GM12873 (cell line): Measurements from ENCODE around the gene ZZZ3.

Source experiments
- CTCF ChIP-seq: IDR thresholded peaks from 2 replicates; pipeline ENCODE4 v1.5.1; 2012; ENCODE audit warnings: low read depth, mild to moderate bottlenecking, moderate library complexity, low read length, control low read depth; ENCODE audit not compliant: insufficient read depth; ENCODE audit errors: missing control alignments

The ZZZ3 gene

GRCh38 chr1:77682460-77683159 lies at the start of gene ZZZ3:
Gene ZZZ3 (minus strand): TSS chr1:77682658. CDS start chr1:77633354, 49,304 bp downstream.
- TF ChIP-seq CTCF: no peak

- TF ChIP-seq CTCF: no peak
These were observed 49.6 kb upstream of the ZZZ3 start for GRCh38 chr1:77732090-77732489.

GRCh38 chr1:77725706-77726105 lies 43.2 kb upstream of the ZZZ3 start:
- TF ChIP-seq CTCF: no peak

GRCh38 chr1:77718181-77718580 lies 35.7 kb upstream of the ZZZ3 start:
- TF ChIP-seq CTCF: no peak

GRCh38 chr1:77716065-77716464 lies 33.6 kb upstream of the ZZZ3 start:
- no peak for TF ChIP-seq CTCF

- no peak for TF ChIP-seq CTCF
These were observed 27.3 kb upstream of the ZZZ3 start for GRCh38 chr1:77709727-77710126.

GRCh38 chr1:77706321-77706720 lies 23.9 kb upstream of the ZZZ3 start:
- no peak for TF ChIP-seq CTCF
